ENCODE data around the gene CCDC50.

CCDC50 gene

GRCh38 chr3:191425322-191425734 is 96.1 kb downstream of the CCDC50 start:
- DNase-seq (ENCODE audit: low spot score) = no peak

- DNase-seq (ENCODE audit: low spot score) = no peak
Observed at GRCh38 chr3:191426311-191426710, 97.1 kb downstream of the CCDC50 start.

GRCh38 chr3:191428177-191428576 is 99.0 kb downstream of the CCDC50 start:
- no peak for DNase-seq (ENCODE audit: low spot score)

- DNase-seq (ENCODE audit: low spot score) = no peak
Observed at GRCh38 chr3:191430103-191430502, 100.9 kb downstream of the CCDC50 start.

- DNase-seq (ENCODE audit: low spot score) = no peak
Observed at GRCh38 chr3:191431160-191431822, 102.1 kb downstream of the CCDC50 start.

GRCh38 chr3:191432162-191432561 is 103.0 kb downstream of the CCDC50 start:
- no peak for DNase-seq (ENCODE audit: low spot score)

- no peak for DNase-seq (ENCODE audit: low spot score)
Observed at GRCh38 chr3:191434024-191434423, 104.8 kb downstream of the CCDC50 start.

GRCh38 chr3:191435981-191436380 is 106.8 kb downstream of the CCDC50 start:
- peak; percentile 48 for DNase-seq (ENCODE audit: low spot score)

GRCh38 chr3:191438150-191438814 is 109.1 kb downstream of the CCDC50 start:
- DNase-seq (ENCODE audit: low spot score) = no peak

- DNase-seq (ENCODE audit: low spot score) = no peak
Observed at GRCh38 chr3:191440532-191440931, 111.3 kb downstream of the CCDC50 start.

GRCh38 chr3:191441687-191442086 is 112.5 kb downstream of the CCDC50 start:
- DNase-seq (ENCODE audit: low spot score) = peak; percentile 47

GRCh38 chr3:191444569-191444968 is 115.4 kb downstream of the CCDC50 start:
- DNase-seq (ENCODE audit: low spot score) = no peak
